GM18499 (cell line): Measurements from ENCODE around the gene TMC4.
"Not testable (repeated sequence)": the region's sequence is repeated elsewhere in the genome, so short reads cannot be mapped to it uniquely, and the experiment has no call there.

Experiments
- ATAC-seq: cut with Tn5 transposase; IDR thresholded peaks from one replicate; pipeline ENCODE4 v1.9.1; 2021; ENCODE audit warnings: moderate number of reproducible peaks; ENCODE audit not compliant: insufficient read depth, unreplicated experiment

Gene TMC4

DNA sequence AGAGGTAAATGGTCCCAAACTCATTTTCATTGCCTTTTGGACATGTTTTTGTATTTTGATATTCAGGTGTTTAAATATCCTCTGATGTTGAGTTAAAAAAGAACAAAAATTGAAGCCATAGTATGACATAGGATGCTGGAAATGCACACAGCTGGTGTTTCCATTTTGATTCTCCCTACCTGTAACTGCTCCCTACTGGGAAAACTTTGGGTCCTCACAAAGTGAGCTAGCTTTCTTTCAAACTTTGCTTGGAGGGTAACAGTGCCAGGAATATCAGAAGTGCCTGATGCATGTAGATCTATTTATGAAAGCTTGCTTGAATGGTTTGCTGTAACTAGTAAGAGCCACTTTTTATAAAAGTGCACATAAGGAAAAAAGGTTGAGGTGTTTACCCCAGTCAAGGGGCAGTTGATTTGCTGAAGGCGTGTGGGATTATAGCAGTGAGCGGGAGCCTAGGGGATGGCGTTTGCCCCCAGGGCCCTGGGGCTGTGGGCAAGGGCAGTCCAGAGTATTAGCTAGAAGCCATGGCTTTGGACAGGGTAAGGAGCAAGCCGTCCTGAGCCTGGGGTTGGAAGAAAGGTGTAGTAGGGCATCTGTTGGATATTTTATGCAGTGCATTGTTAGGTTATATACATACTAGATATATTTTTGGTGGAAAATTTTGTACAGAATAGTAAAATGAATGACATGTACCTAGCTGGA is 32.0 kb upstream of the TMC4 start:
- ATAC-seq: no peak

GRCh38 chr19:54203151-54203611 is 30.2 kb upstream of the TMC4 start:
- no peak for ATAC-seq

DNA sequence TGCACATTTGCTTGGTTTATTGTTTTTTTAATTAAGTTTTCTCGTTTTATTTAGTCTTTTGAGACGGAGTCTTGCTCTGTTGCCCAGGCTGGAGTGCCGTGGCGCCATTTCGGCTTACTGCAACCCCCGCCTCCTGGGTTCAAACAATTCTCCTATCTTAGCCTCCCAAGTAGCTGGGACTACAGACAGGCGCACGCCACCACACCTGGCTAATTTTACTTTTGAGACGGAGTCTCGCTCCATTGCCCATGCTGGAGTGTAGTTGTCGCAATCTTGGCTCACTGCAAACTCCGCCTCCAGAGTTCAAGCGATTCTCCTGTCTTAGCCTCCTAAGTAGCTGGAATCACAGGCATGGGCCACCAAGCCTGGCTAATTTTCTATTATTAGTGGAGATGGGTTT is 29.0 kb upstream of the TMC4 start:
- ATAC-seq: no peak

GRCh38 chr19:54201172-54201701 is 28.3 kb upstream of the TMC4 start:
- ATAC-seq: no peak

- ATAC-seq: no peak
Observed at GRCh38 chr19:54199401-54199800, 26.4 kb upstream of the TMC4 start.

DNA sequence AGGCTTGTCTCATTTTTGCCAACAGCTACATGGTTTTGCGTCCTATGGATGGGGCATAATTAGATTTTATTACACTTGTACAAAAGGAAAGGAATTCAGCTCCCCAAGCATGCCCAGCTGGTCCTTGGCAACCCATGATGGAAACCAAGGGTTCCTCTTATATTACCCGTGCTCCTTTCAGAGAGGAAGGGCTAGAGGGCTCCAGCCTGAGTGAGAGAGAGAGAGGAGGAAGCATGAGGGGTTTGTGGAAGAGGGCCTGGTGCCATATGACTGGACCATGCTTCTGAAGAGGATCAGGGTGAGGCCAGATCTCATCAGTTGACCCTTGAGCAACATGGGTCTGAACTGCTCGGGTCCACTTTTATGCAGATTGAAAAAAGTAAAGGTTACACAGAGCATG is 24.2 kb upstream of the TMC4 start:
- no peak for ATAC-seq

DNA sequence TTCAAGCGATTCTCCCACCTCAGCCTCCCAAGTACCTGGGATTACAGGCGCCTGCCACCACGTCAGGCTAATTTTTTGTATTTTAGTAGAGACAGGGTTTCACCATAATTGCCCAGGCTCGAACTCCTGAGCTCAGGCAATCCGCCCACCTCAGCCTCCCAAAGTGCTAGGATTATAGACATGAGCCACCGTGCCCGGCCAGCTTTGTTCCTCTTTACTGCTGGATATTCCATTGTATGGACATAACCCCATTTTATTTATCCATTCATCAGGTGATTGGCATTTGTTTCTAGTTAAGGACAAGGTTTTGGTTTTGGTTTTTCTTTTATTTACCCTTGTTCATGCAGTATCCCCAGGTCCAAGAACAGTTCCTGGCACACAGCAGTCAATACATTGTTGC is 23.6 kb upstream of the TMC4 start:
- no peak for ATAC-seq

- not testable (repeated sequence) for ATAC-seq
Observed at GRCh38 chr19:54194463-54194862, 21.5 kb upstream of the TMC4 start.

DNA sequence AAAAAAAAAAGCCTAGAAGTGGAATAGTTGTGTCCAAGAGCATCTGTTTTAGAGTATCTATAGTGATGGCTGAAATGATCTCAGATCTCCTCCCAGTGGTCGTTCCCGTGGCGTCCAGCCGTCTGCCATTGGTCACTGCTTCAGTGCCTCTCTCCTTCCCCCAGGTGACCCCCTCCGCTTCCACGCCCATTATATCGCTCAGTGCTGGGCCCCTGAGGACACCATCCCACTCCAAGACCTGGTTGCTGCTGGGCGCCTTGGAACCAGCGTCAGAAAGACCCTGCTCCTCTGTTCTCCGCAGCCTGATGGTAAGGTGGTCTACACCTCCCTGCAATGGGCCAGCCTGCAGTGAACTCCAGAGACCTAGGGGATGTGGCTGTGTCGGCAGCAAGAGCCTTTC is 20.1 kb upstream of the TMC4 start:
- ATAC-seq: no peak

GRCh38 chr19:54191811-54192453 is 19.0 kb upstream of the TMC4 start:
- ATAC-seq: no peak

- ATAC-seq: peak; percentile 7
Observed at GRCh38 chr19:54191011-54191810, 18.3 kb upstream of the TMC4 start, which contains the start of gene TSEN34. Gene TSEN34, plus strand, starts transcription at chr19:54191308. Its CDS starts 57 bp downstream, at chr19:54191365.

DNA sequence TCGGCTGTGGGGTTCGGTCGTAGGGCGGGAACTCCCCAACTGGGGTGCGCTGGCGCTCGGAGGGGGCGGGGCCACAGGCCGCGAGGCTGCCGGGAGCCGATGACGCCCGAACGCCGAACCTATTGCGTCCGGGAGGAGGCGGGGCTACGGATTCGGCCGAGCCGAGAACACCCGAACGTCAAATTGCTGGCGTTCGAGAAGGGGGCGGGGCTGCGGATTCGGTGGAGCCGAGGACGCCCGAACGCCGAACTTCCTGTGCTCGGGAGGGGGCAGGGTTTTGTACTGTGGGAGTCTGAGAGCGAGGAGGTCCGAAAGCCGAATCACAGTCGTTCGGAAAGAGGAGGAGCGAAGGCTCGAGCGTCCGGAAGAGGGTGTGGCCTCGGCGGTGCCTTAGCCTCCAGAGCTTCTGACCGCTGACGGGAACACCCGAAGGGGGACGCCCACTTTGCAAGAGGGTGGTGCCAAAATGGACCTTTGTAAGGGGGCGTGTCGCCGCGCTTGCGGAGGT is 17.6 kb upstream of the TMC4 start:
- peak; percentile 34 for ATAC-seq

DNA sequence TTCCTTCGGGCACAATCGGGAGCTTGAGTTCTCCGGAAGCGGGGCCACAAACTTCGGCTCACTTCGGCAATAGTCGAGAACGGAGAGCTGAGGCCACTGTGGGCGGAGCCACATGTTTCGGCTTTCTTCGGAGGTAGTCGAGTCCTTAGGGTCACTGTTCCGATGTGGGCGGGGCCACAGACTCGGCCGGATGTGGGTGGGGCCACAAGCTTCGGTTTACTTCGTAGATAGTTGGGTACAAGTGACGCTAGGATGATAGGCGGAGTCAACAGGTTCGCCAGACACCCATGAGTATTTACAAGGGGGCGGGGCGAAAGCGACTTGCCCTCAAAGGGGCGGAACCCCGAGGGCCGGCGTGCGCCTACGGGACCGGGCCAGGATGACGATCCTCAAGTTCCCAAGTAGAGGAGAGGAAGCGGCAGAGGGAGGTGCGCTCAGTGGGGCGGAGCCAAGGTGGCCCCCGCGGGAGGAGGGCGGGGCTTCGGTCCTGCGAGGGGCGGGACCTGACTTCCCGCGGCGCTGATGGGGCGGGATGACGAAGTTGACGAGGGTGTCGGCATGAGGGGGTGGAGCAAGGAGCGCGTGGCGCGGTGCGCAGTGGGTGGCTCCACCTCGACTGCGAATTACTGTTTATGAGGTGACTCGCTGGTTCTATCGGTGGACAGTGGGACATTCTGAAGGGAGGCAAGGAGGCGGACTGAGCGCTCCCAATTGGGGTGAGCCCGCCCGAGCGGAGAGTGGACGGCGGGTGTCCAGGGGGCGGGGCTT is 17.0 kb upstream of the TMC4 start:
- ATAC-seq: peak; percentile 35

DNA sequence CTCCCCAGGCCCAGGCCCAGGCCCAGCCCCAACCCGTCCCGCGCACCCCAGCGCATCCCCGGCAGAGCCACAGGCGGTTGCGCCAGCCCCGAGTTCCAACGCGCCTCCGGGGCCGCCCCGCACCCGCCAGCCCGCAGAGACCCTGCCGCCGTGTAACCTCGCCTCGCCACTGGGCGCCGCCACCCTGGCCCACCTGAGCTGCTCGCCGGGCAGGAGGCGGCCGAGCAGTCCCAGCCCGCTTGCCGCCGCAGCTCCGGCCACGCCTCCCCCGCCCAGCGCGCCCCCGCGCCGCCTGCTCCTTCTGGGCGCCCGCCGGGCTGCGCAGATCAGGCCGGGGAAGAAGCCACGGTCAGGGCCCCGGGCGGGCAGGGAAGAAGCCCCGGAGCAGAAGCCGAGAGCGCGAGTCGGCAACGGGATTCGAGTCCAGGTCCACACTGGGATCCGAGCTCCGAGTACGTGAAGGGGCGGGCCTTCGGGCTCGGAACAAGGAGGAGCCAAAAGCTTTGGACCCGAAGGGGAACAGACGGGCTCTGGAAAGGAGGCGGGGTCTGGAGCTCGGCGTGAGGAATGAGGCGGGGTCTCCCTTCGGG is 16.3 kb upstream of the TMC4 start, which contains the start of gene MBOAT7:
TSS of gene MBOAT7 (minus strand) at position 436 of the 590 bp plus-strand sequence. CDS start 1,072 bp downstream, outside the sequence.
- peak; percentile 3 for ATAC-seq

DNA sequence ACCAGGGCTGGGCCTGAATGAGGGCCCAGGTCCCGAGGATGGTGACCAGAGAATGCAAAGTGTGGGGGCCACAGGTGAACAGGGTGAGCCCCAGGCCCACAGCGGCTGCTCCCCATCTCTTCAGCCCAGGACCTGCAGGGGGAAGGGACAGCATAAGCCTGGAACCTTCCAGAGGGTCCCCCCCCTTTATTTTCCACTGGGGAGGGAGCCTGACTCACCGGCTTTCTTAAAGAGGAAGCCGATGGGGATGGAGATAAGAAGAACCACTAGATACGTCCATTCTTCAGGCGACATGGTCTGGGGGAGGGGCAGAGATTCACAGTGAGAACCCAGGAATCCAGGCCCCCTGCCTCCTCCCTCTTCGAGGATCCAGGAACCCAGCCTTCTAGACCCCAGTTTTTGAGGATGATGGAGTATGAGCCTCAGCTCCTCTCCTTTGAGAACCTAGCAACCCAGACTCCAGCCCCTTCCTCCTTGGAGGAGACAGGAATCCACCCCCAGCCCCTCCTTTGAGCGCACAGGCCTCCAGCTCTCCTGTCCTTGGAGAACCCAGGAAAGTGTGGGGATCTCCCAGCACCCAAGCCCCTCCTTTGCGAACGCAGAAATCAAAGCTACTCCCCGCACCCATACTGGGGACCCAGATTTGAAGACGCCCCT is 15.4 kb upstream of the TMC4 start:
- no peak for ATAC-seq

DNA sequence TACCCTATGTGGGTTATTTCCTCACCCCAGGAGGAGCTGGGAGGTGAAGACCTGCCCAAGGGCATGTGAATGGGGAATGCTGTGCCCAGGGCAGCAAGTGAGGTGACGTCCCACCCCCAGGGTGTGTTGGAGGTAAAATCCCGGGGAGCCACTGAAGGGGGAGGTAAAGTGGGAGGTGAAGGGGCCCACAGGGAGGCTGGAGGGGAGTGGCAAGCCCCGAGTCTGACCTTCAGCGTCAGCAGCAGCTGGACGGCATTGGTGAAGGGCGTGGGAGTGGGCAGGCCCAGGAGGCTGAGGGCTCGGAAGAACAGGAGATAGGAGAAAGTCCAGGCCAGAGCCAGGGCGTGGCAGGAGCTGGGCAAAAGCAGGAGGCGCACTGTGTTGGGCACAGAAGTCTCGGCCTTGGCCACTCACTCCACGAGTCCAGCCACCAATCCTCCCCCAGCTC is 14.0 kb upstream of the TMC4 start:
- ATAC-seq: no peak

GRCh38 chr19:54186351-54186750 is 13.4 kb upstream of the TMC4 start:
- ATAC-seq: no peak

GRCh38 chr19:54183431-54183830 is 10.5 kb upstream of the TMC4 start:
- ATAC-seq: no peak

GRCh38 chr19:54181894-54182293 is 8.9 kb upstream of the TMC4 start:
- ATAC-seq: not testable (repeated sequence)
